ENCODE data around the gene CTSC.

GRCh38 chr11:88310246-88310645 is 27.3 kb downstream of the CTSC start:
- TF ChIP-seq EZH2 (IDR thresholded peaks at IDR 0.05; ENCODE audit: insufficient read depth, poor library complexity, severe bottlenecking) (no peak), EZH2phosphoT487 (IDR thresholded peaks at IDR 0.05; ENCODE audit: insufficient read depth, low read depth) (no peak)
